Endothelial cell (in vitro differentiated cells): Measurements from ENCODE around the gene ZNF362. TPM values are rescaled to one million over a fixed set of nuclear protein-coding genes. Genes with fewer than 3 reads are reported as not detected.
A peak's percentile ranks its signal among the peaks of the same experiment; 100 is the strongest.

Source experiments
- DNase-seq: peaks from one replicate; pipeline ENCODE4 v3.0.0; 2021; ENCODE audit warnings: low spot score
- H3K27ac Mint-ChIP-seq: one replicate; pipeline ENCODE4 v1.8.0; 2021; ENCODE audit warnings: mixed read lengths, inconsistent platforms; ENCODE audit not compliant: unreplicated experiment
- H3K27me3 Mint-ChIP-seq: one replicate; pipeline ENCODE4 v1.8.0; 2021; ENCODE audit warnings: mild to moderate bottlenecking, moderate library complexity, mixed read lengths, inconsistent platforms; ENCODE audit not compliant: unreplicated experiment
- H3K36me3 Mint-ChIP-seq: one replicate; pipeline ENCODE4 v1.8.0; 2021; ENCODE audit warnings: mild to moderate bottlenecking, low read depth, mixed read lengths, inconsistent platforms; ENCODE audit not compliant: unreplicated experiment
- H3K4me1 Mint-ChIP-seq: one replicate; pipeline ENCODE4 v1.8.0; 2021; ENCODE audit warnings: mild to moderate bottlenecking, mixed read lengths, inconsistent platforms; ENCODE audit not compliant: unreplicated experiment
- H3K4me3 Mint-ChIP-seq: one replicate; pipeline ENCODE4 v1.8.0; 2021; ENCODE audit warnings: mild to moderate bottlenecking, mixed read lengths, inconsistent platforms; ENCODE audit not compliant: unreplicated experiment
- H3K9me3 Mint-ChIP-seq: one replicate; pipeline ENCODE4 v1.8.0; 2021; ENCODE audit warnings: mixed read lengths, inconsistent platforms; ENCODE audit not compliant: unreplicated experiment
- total RNA-seq: library from RNA; stranded (reverse); fragmentation: NEBNext Ultra II Directional; extraction: Animal tissue kit (Norgen Biotek cat#: 25700); gene quantifications from one replicate; pipeline ENCODE4 v1.2.1, GENCODE V29; 2021; ENCODE audit not compliant: unreplicated experiment
- TF ChIP-seq, protein P1 (sequence below): fragments of 200-600 bp; sonication (generic); IDR thresholded peaks from one replicate; pipeline ENCODE4 v1.5.0; 2021; ENCODE audit warnings: antibody characterized with exemption; ENCODE audit not compliant: unreplicated experiment

The ZNF362 gene
- total RNA-seq, 1 donor from 2014 or later, result 70.0 TPM

DNA sequence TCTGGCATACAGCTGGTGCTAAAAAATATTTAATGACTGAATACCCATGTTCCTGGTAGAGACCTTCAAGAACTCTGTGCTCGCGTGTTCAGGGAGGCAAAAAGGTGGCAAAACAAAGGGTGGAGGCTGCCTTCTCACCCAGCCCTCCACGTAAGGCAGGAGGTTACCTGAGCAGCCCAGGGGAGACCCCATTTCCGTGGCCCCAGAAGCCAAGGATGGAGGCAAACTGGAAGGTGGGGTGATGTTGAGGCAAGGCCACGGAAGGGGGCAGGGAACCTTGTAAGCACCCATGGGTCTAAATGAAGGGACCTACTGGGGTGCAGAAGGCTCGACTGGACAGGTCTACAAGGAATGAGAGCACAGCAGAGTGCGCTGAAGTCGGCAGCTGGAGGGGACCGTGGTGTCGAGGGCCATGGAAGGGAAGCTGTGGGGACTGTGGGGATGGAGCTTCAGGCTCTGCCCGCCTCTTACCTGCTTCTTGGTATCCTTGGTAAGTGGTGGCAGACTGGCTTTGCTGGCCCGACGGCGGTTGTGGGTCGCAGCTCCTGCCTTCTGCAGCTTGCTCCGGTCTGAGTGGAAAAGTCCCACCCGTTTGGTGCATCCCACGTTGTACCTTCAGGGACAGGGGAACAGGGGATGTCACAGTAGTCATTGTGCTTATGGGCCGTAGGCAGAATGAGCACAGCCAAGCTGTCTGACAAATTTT, 73.5 kb downstream of the ZNF362 start:
- H3K27ac Mint-ChIP-seq, result no peak overlapping the region
- no peak for DNase-seq
- peaks cover 2% of the 10 kb centered on the region for H3K27me3 Mint-ChIP-seq
- peaks cover 33% of the 10 kb centered on the region for H3K4me1 Mint-ChIP-seq
- H3K4me3 Mint-ChIP-seq, result peak overlapping the region; percentile 80
- H3K36me3 Mint-ChIP-seq, result peaks cover 67% of the 10 kb centered on the region
- TF ChIP-seq, protein P1, sequence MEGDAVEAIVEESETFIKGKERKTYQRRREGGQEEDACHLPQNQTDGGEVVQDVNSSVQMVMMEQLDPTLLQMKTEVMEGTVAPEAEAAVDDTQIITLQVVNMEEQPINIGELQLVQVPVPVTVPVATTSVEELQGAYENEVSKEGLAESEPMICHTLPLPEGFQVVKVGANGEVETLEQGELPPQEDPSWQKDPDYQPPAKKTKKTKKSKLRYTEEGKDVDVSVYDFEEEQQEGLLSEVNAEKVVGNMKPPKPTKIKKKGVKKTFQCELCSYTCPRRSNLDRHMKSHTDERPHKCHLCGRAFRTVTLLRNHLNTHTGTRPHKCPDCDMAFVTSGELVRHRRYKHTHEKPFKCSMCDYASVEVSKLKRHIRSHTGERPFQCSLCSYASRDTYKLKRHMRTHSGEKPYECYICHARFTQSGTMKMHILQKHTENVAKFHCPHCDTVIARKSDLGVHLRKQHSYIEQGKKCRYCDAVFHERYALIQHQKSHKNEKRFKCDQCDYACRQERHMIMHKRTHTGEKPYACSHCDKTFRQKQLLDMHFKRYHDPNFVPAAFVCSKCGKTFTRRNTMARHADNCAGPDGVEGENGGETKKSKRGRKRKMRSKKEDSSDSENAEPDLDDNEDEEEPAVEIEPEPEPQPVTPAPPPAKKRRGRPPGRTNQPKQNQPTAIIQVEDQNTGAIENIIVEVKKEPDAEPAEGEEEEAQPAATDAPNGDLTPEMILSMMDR, result no peak
- H3K9me3 Mint-ChIP-seq, result no peaks in the 10 kb centered on the region

DNA sequence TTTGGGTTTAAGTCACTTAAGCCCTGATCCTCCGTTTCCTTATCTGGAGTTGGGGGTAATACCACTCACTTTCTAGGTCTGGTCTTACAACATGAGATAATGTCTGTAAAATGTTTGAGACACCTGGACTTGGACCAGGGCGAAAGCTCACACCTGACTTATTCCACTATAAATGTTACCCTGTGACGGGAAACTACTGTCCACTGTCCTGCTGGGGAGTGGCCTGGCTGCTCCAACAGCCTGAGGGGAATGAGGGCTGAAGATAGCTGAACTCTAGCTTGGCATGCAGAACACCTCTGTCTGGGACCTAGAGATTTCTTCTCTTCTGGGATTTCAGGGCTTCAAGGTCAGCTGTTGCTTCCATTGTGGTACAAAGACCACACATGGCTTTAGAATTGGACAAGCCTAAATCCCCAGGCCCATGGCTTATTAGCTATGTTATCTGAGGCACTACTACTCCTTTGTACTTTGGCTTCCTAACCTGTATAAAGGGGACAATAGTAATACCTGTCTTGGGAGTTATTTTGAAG, 74.1 kb downstream of the ZNF362 start:
- DNase-seq, result no peak
- no peak overlapping the region for H3K4me3 Mint-ChIP-seq
- TF ChIP-seq, protein P1, result no peak
- peaks cover 39% of the 10 kb centered on the region for H3K4me1 Mint-ChIP-seq
- H3K9me3 Mint-ChIP-seq, result no peaks in the 10 kb centered on the region
- H3K36me3 Mint-ChIP-seq, result peaks cover 63% of the 10 kb centered on the region
- peaks cover 5% of the 10 kb centered on the region for H3K27me3 Mint-ChIP-seq
- H3K27ac Mint-ChIP-seq, result no peak overlapping the region

DNA sequence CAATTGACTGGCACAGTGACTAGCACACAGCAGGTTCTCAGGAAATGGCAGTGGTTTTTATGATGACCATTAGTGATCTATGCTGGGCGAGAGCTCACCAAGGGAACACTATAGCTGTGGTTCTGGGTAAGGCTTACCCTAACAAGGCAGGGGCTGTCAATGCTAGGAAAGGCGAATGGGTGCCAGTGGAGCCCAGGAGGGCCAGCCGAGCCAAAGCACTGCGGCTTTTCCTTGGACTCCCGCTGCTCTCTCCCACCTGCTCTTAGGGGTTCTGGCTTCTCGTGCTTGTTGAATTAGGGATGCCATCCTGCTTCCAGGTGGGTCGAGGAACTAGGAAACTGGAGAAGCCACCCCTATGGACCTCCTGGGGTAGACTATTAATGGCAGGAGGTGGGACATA, 74.6 kb downstream of the ZNF362 start:
- Mint-ChIP-seq H3K4me3 (no peak overlapping the region), H3K9me3 (no peaks in the 10 kb centered on the region), H3K27ac (no peak overlapping the region), H3K36me3 (peaks cover 58% of the 10 kb centered on the region), H3K4me1 (peaks cover 39% of the 10 kb centered on the region), H3K27me3 (peaks cover 5% of the 10 kb centered on the region)
- no peak for DNase-seq
- TF ChIP-seq, protein P1, result no peak

- Mint-ChIP-seq H3K9me3 (no peaks in the 10 kb centered on the region), H3K36me3 (peaks cover 54% of the 10 kb centered on the region), H3K4me1 (peaks cover 42% of the 10 kb centered on the region), H3K27ac (peak overlapping the region; percentile 67), H3K4me3 (peak overlapping the region; percentile 72), H3K27me3 (peaks cover 5% of the 10 kb centered on the region)
- TF ChIP-seq, protein P1, result no peak
- DNase-seq, result no peak
Measured at GRCh38 chr1:33331444-33332356, 75.4 kb downstream of the ZNF362 start.
